ENCODE data around the gene MYO9B.

Gene MYO9B, protein sequence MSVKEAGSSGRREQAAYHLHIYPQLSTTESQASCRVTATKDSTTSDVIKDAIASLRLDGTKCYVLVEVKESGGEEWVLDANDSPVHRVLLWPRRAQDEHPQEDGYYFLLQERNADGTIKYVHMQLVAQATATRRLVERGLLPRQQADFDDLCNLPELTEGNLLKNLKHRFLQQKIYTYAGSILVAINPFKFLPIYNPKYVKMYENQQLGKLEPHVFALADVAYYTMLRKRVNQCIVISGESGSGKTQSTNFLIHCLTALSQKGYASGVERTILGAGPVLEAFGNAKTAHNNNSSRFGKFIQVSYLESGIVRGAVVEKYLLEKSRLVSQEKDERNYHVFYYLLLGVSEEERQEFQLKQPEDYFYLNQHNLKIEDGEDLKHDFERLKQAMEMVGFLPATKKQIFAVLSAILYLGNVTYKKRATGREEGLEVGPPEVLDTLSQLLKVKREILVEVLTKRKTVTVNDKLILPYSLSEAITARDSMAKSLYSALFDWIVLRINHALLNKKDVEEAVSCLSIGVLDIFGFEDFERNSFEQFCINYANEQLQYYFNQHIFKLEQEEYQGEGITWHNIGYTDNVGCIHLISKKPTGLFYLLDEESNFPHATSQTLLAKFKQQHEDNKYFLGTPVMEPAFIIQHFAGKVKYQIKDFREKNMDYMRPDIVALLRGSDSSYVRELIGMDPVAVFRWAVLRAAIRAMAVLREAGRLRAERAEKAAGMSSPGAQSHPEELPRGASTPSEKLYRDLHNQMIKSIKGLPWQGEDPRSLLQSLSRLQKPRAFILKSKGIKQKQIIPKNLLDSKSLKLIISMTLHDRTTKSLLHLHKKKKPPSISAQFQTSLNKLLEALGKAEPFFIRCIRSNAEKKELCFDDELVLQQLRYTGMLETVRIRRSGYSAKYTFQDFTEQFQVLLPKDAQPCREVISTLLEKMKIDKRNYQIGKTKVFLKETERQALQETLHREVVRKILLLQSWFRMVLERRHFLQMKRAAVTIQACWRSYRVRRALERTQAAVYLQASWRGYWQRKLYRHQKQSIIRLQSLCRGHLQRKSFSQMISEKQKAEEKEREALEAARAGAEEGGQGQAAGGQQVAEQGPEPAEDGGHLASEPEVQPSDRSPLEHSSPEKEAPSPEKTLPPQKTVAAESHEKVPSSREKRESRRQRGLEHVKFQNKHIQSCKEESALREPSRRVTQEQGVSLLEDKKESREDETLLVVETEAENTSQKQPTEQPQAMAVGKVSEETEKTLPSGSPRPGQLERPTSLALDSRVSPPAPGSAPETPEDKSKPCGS (N-terminal part only)

DNA sequence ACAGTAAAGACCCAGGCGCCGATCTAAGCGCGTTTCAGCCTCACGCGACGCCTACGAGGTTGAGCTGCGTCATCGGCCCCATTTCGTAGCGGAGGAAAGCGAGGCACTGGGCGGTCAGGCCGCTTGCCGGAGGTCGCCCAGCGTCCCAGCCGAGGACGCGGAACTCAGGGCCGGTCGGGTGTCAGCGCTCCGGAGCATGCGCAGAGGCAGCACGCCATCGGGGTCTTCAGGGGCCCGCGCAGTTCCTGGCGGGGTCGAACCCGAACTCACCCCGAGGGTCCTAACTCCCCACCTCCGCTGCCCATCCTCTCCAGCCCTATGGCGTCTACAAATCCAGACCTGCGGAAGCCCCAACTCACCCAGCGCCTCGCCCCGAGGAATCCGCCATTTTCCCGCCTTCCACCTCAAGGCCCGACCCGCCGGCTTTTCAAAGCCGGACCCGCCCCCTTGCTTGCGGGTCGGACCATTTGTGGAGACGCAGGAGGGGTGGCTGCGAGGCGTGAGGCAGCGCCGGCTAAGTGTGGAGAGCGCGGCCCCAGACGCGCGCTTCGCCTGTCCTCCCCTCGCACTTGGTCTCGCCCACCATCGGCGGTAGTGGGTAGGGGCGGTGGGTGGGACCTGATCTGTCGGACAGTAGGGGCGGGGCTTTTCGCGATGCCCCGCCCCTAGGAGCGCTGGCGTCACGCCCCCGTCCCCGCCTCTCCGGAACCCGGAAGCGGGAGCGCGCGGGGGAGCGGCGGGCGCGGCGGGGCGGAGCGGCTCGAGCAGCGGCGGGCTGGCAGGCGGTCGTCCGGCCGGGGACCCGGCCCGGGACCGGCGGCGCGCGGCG, at the start of gene MYO9B, which contains the start of gene HAUS8:
MYO9B (plus strand) TSS at position 743 of the 829 bp plus-strand sequence. CDS start 25,941 bp downstream, outside the sequence.
HAUS8 (minus strand) TSS at position 418 of the 829 bp plus-strand sequence; CDS start at position 388, 30 bp downstream.
- DNase-seq: peak; percentile 97 to 99

DNA sequence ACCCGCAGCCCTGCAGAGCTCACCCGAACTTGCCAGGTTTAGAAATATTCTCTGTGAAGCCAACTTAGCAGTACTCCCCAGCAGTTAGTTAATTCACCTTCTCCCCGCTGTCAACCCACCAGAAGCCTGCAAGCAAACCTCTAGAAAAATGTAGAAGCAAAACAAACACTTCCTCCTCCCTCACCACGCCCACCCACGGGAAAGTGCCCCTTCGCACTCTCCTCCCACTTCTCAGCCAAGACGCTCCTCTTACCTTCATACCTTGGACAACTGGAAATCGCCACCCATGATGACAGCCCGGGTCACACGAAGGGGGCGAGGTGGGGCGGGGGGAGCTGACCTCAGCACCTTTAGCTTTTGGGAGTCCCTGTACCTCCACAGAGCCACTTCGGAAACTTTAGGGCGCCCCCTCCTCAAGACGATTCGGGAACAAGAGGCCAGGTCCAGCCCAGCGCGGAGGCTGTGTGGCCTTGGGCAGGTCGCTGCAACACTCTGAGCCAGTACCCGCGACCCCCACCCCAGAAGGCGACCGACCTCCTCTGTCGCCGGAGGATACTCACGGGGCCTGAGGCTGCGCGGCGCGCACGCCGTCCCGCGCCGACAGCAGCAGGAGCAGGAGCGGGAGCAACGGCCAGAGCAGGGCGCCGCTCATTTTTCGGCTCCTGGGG, 49.5 kb upstream of the MYO9B start:
- DNase-seq: no peak

DNA sequence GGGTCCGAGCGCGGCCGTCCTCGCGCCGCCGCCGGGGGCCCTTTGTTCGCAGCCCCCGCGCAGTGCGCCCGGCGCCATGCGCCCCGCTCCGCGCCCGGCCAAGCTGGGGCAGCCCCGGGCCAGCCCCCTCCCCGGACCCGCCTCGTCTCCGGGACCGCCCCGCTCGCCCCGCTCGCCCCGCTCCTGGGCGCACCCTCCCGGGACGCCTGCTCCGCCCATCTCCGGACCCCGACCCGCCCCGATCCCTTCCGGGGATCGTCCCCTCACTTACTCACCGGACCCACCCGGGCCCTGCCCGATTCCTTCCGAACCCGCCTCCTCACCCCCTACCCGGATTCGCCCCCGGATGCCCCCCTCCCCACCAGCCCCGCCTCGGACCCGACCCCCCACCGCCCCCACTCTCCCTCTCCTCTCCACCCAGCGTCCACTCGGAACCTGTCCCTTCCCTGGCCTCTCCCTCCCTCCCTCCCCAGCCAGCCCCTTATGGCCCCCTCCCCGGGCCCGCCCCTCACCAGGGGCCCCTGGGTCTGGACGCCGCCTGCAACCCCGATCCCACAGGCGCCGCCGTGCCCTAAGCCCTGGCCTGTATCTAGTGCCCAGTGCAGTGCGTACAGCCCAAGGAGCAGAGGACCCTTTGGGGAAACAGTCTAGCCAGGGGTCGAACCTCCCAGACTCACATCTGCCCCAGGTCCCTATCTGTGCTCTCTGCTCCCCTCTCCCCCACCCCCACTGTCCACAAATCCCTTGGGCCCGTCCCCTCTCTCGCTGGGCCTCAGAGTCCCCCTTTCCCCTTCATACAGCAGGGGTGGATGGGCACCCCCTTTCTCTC, 48.7 kb upstream of the MYO9B start, which contains the start of gene CPAMD8:
CPAMD8 (minus strand) TSS at position 105 of the 829 bp plus-strand sequence. CDS start 168 bp downstream, outside the sequence.
- DNase-seq: no peak

DNA sequence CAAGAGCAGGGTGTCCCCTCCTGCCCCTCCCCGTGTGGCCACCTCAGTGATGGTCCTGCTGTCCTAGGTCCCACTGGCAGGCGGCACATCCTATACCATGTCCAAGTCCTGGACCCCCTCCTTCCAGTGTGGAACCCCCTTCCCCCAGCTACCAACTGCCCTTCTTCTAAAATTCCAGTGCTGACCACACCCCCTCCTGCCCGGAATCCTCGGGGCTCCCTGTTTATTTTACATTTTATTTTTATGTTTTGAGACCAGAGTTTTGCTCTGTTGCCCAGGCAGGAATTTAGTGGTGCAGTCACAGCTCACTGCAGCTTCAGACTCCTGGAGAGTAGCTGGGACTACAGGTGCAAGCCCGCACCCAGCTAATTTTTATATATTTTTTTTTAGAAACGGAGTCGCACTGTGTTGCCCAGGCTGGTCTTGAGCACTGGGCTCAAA, 48.0 kb upstream of the MYO9B start:
- DNase-seq: no peak

DNA sequence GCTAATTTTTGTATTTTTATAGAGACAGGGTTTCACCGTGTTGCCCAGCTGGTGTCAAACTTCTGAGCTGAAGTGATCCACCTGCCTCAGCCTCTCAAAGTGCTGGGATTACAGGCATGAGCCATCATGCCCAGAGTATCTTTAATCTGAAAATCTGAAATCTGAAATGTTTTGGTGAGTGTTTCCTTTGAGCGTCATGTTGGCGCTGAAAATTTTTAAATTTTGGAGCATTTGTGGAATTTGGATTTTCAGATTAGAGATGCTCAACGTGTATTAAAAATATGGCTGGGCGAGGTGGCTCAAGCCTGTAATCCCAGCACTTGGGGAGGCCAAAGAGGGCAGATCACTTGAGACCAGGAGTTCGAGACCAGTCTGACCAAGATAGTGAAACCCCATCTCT, 43.8 kb upstream of the MYO9B start:
- DNase-seq: no peak

DNA sequence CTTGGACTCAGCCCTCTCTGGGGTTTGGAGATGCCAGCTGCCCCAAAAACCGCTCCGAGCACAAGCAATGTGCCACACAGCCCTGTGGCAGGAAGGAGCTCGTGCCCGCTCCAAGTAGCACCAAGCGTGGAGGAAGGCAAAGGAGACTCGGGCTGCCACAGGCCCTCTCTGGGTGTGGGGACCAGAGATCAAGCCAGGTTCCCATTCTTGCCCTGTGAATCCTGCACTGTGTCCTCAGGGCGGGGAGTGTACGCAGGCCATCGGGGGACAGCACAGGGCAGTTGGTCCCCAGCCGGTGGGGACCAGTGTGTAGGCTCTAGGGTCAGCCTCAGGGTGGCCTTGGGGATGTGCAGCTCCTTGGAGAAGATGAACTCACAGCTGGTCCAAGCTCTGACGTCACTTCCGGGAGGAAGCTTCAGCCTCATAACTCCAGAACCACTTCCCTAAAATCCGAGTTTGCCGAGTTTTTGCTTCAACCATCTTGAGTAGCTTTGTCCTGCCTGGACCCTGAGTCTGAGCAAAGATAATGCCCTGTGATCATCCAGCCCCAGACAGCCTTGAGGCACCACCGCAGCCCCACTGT, 39.6 kb upstream of the MYO9B start:
- DNase-seq: no peak

DNA sequence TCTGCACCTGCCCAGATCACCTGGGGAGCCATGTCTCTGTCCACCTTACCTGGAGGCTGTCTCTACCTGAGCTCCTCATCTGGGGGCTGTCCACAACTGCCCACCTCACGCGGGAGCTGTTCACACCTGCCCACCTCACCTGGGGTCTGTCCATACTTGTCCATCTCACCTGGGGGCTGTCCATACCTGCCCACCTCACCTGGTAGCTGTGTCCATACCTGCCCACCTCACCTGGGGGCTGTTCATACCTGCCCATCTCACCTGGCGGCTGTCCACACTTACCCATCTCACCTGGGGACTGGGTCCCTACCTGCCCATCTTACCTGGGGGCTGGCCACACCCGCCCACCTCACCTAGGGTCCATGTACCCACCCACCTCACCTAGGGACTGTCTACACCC, 38.9 kb upstream of the MYO9B start:
- DNase-seq: no peak

DNA sequence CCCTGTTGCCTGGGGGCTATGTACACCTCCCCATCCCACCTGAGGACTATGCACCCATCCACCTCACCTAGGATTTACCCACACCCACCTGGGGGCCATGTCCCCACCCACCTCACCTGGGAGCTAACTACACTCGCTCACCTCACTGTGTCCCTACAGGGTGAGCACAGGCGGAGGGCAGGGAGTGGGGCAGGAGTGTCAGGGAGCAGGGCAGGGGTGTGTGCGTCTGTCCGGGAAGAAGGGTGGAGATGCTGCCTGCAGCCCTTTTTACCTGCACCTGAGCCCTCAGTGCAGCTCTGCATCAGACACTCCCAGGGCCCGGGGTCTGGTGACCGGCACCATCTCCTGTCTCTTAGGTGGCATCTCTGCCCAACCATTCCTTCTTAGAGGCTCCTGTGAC, 38.4 kb upstream of the MYO9B start:
- DNase-seq: no peak

DNA sequence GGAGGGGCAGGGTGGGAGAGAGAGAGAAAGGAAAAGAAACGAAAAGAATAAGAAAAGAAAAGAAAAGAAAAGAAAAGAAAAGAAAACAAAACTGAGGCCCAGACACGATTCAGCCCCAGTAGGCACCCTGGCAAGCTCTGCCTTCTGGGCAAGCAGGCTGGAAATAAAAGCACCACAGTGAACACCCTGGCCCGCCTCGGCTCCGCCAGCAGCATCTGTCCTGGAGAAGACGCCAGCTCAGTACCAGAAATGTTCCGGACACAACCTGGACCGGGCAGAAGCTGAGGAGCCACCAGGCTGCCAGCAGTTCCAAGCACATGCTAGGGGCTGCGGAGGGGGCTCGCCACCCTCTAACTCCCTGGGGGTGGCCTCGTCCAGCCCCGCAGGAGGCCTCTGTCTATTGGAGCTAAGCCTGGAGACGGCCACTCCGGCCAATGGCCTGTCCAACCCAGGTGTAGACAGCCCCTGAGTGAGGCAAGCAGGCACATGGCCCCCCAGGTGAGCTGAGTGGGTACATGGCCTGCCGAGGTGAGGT, 37.5 kb upstream of the MYO9B start:
- DNase-seq: no peak

DNA sequence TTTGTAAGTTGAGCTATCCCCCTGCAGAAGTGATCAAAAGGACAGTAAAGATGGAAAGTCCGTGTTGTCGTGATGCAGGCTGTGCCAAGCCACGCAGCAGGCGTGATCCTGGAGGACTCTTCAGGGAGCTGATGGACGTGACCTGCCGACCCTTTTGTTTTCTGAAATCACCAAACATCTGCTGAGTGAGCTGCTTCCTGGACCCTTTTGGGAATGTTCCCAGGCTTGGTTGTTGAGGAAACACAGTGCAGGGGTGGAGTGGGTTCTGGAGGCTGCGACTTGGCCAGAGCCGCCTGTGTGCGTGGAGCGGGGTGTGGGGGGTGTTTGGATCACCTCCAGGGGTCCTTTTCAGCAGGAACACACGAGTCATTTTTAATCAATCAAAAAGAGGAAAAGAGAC, 33.6 kb upstream of the MYO9B start:
- no peak for DNase-seq

DNA sequence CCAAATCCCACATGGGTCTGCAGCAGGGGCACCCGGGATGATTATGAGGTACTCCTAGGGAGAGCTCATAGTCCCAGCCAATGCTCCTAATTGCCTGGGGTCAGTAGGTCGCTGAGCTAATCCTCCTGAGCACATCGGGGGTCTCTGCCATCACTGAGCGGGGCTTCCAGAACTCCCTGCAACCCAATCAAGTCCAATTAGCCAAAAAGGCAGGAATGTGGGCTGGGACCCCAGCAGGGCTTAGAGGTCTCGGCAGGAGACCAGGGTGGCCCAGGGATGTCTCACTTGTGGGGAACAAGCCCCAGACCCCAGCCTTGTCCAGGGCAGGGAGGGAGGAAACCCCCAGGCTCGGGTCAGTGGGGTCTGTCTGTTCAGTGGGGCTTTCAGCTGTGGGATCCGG, 31.8 kb upstream of the MYO9B start:
- DNase-seq: no peak

DNA sequence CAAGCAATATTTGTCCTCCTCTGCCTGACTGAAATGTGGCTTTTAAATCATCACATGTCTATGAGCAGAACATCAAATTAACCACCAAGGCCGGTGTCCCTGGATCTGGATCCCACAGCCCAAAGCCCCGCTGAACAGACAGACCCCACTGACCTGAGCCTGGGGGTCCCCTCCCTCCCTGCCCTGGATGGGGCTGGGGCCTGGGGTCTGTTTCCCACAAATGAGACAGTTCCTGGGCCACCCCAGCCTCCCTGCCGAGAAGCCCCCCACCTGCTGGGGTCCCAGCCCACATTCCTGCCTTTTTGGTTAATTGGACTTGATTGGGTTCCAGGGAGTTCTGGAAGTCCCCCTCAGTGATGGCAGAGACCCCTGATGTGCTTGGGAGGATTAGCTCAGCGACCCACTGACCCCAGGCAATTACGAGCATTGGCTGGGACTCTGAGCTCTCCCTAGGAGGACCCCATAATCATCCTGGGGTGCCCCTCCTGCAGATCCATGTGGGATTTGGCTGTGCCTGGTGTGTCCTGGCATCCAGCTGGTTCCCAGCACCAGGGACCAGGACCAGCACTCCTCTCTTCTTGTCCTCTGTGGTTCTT, 29.6 kb upstream of the MYO9B start:
- DNase-seq: no peak

DNA sequence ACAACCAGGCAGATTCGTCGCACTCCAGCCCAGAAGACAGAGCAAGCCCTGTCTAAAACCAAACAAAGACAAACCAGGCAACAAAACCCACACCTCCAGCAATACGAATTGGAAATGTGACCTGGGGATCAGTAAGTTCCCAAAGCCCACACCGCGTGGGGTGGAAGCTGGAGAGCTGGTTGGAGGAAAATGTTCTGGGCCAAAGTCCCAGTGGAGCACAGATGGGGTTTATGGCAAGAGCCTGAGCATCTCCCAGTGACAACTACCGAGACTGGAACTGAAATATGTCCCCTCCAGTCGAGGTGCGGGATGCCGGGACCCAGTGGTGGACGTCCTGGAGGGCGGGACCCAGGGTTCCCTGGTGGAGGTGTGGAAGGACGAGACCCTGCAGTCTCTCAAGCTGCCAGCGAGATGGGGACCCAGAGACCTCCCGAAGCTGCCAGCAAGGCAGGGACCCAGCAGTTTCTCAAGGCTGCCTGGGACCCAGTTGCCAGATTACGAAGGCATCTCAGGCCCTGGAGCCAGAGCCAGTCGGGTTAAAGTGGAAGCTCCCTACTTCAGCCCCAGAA, 26.6 kb upstream of the MYO9B start:
- no peak for DNase-seq

DNA sequence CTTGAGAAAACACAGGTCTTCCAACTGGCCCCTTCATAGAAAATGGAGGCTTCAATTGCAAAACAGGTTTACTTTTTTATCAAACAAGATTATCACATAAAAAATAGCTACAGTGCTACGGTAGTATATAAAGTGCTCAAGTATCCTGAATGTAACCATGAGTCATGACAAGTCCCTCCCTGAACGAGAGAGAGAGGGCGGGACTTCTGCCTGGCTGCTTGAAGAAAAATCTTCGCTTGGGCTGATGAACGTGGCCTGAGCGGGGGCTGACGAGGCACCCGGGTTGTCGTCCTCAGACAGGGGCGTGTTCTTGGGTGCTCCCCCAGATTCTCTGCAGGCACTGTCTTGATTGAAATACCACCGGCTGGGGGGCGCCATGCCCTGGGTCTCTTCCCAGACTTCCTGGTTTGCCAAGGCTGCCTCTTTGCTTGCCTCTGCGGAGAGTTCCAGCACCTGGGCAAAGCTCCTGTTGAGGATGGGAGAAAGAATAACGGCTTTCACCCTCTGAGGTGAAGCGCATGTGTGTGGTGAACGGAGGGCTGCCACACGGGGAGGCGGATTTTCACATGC, 25.8 kb upstream of the MYO9B start:
- DNase-seq: no peak

DNA sequence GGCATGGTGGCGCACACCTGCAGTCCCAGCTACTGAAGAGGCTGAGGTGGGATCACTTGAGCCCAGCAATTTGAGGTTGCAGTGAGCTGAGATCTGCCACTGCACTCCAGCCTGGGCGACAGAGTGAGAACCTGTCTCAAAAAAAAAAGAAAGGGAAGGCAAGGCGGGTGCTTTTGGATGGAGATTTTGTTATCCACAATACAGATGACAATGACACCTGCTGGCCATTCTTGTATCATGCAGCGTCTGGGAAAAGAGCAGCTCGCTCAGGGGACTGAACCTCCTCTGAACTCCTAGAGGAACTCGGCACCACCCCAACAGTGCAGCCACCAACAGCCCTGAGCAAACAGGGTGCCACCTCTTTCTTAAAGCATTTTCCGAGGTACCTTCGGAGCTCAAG, 23.1 kb upstream of the MYO9B start:
- DNase-seq: peak in 1 of 2 experiments; percentile 39

DNA sequence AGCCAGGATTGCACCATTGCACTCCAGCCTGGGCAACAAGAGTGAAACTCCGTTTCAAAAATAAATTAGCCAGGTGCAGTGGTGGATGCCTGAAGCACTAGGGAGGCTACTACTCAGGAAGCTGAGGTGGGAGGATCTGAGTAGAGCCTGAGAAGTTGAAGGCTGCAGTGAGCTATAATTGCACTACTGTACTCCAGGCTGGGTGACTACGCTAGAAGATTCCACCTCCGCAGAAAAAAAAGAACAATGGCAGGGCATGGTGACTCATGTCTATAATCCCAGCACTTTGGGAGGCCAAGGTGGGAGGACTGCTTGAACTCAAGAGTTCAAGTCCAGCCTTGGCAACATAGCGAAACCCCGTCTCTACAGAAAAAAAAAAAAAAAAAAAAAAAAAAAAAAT, 20.8 kb upstream of the MYO9B start:
- no peak for DNase-seq

DNA sequence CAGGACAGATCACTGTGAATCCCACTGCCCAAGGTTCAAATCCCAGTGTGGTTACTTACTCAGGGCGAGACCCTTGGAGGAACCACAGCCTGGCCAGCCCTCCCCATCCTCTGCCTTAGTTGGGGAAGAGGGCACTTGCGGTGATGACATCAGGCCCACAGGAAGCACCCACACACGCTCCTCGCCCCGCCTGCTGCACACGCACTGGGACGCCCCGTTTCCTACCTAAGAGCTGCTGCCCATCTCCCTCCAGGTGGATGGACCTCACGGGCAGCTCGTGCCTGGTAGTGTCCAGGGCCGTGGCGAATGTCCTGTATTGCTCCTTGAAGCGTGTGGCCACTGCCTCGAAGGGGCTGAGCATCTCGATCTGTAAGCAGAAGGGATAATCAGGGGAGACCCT, 19.9 kb upstream of the MYO9B start:
- no peak for DNase-seq

DNA sequence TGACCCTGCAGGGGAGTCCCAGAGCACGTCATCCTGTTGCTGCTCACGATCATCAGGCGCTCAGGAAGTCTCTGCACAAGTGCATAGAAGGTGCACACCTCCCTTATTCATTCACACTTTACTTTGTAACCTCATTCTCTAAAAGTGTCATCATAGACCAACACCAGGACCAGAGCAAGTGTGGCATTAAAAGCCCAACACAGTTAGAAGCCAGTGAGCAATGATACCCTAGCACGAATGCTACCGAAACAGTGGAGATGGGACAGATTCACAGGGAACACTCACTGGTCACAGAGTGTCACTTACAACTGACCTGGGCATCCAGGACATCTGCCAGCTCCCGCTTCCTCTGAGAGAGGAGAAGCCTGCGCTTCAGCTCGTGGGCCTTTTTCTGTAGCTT, 17.3 kb upstream of the MYO9B start:
- DNase-seq: no peak

Measured in NCI-H524 (cell line).